IMR-90 (cell line): ENCODE data around the gene RANBP10. TPM values are rescaled to one million over a fixed set of nuclear protein-coding genes. Genes with fewer than 3 reads are reported as not detected.

Experiments
- ATAC-seq: fragments of 200-7000 bp; cut with Tn5 transposase; 2 replicates; pipeline ENCODE4 v1.9.1; 2020; ENCODE audit warnings: low read depth, mild to moderate bottlenecking, moderate library complexity
- BruUV-seq: library from RNA; stranded (reverse); fragments of 400-500 nt; replicated peaks from 2 replicates; lab custom pipeline; 2021; lab: Mats Ljungman, UMichigan
- CTCF ChIA-PET: fragments of 300-600 bp; formaldehyde crosslinking; extraction: SDS; loops from one replicate; lab custom pipeline; 2021; ENCODE audit warnings: antibody characterized with exemption; lab: Yijun Ruan, JAX
- POLR2A ChIA-PET: fragments of 300-600 bp; sonication (Branson Sonifier 250); formaldehyde crosslinking; loops from one replicate; lab custom pipeline; 2022; ENCODE audit warnings: antibody characterized with exemption; ENCODE audit not compliant: unreplicated experiment; lab: Charles Lee
- DNase-seq: peaks from one replicate; pipeline ENCODE4 v3.0.0; 2013
- H2AFZ ChIP-seq: replicated peaks from 2 replicates; pipeline ENCODE3; 2013; ENCODE audit warnings: low read length, mild to moderate bottlenecking; ENCODE audit not compliant: poor library complexity
- H2AK5ac ChIP-seq: 2 replicates; pipeline ENCODE4 v1.6.1; 2013; ENCODE audit warnings: low read depth, low read length, inconsistent platforms
- H2AK9ac ChIP-seq: replicated peaks from 2 replicates; pipeline ENCODE3; 2013; ENCODE audit warnings: mild to moderate bottlenecking, low read depth, low read length, moderate library complexity; ENCODE audit not compliant: poor library complexity
- H2BK120ac ChIP-seq: 2 replicates; pipeline ENCODE4 v1.6.1; 2013; ENCODE audit warnings: low read depth, low read length, inconsistent platforms
- H2BK15ac ChIP-seq: 3 replicates; pipeline ENCODE4 v1.6.1; 2013; ENCODE audit warnings: low read depth, low read length, inconsistent platforms
- H2BK20ac ChIP-seq: 2 replicates; pipeline ENCODE4 v1.6.1; 2013; ENCODE audit warnings: low read depth, mild to moderate bottlenecking, inconsistent platforms, low read length, moderate library complexity
- H2BK5ac ChIP-seq: 2 replicates; pipeline ENCODE4 v1.6.1; 2013; ENCODE audit warnings: mild to moderate bottlenecking, low read depth, low read length, inconsistent platforms; ENCODE audit not compliant: poor library complexity, severe bottlenecking
- H3K14ac ChIP-seq: replicated peaks from 2 replicates; pipeline ENCODE4 v1.6.1; 2013; ENCODE audit warnings: low read depth, low read length, inconsistent platforms
- H3K18ac ChIP-seq: 2 replicates; pipeline ENCODE4 v1.6.1; 2013; ENCODE audit warnings: low read depth, low read length, control low read depth
- H3K23ac ChIP-seq: 2 replicates; pipeline ENCODE4 v1.6.1; 2013; ENCODE audit warnings: low read depth, low read length, inconsistent platforms
- H3K27ac ChIP-seq: 2 replicates; pipeline ENCODE4 v1.5.1; 2013; ENCODE audit warnings: mild to moderate bottlenecking, control low read depth, low read length; ENCODE audit not compliant: insufficient read depth
- H3K27me3 ChIP-seq: 2 replicates; pipeline ENCODE4 v1.6.1; 2013; ENCODE audit warnings: low read length; ENCODE audit not compliant: control insufficient read depth, insufficient read depth
- H3K36me3 ChIP-seq: 2 replicates; pipeline ENCODE4 v1.6.1; 2013; ENCODE audit warnings: low read length, mixed read lengths; ENCODE audit not compliant: control insufficient read depth, insufficient read depth
- H3K4ac ChIP-seq: 2 replicates; pipeline ENCODE4 v1.6.1; 2013; ENCODE audit warnings: low read depth, low read length, inconsistent platforms
- H3K4me1 ChIP-seq: 2 replicates; pipeline ENCODE4 v1.6.1; 2013; ENCODE audit warnings: low read length, mixed read lengths; ENCODE audit not compliant: control insufficient read depth, insufficient read depth
- H3K4me2 ChIP-seq: 2 replicates; pipeline ENCODE4 v1.6.1; 2013; ENCODE audit warnings: low read depth, mild to moderate bottlenecking, control low read depth, low read length, moderate library complexity
- H3K4me3 ChIP-seq: 2 replicates; pipeline ENCODE4 v1.5.1; 2013; ENCODE audit warnings: low read depth, mild to moderate bottlenecking, control low read depth, low read length, moderate library complexity; ENCODE audit not compliant: insufficient read depth
- H3K56ac ChIP-seq: 2 replicates; pipeline ENCODE4 v1.6.1; 2013; ENCODE audit warnings: low read length, inconsistent platforms; ENCODE audit not compliant: insufficient read depth; ENCODE audit errors: extremely low read depth
- H3K79me1 ChIP-seq, 2 experiments: 2 replicates each; pipeline ENCODE4 v1.6.1; 2013; ENCODE audit warnings: low read length in 2 of 2, inconsistent platforms in 1 of 2, low read depth in 1 of 2
- H3K9ac ChIP-seq: 2 replicates; pipeline ENCODE4 v1.6.1; 2013; ENCODE audit warnings: low read depth, low read length, control low read depth
- H3K9me1 ChIP-seq: 2 replicates; pipeline ENCODE4 v1.6.1; 2013; ENCODE audit warnings: low read length, inconsistent platforms; ENCODE audit not compliant: insufficient read depth
- H3K9me3 ChIP-seq: 2 replicates; pipeline ENCODE4 v1.6.1; 2013; ENCODE audit warnings: low read length; ENCODE audit not compliant: control insufficient read depth, insufficient read depth
- H4K20me1 ChIP-seq: 2 replicates; pipeline ENCODE4 v1.6.1; 2013; ENCODE audit warnings: low read length, inconsistent platforms; ENCODE audit not compliant: insufficient read depth
- H4K5ac ChIP-seq: 2 replicates; pipeline ENCODE4 v1.6.1; 2013; ENCODE audit warnings: mild to moderate bottlenecking, low read depth, low read length, control low read depth
- H4K8ac ChIP-seq, 2 experiments: 2 replicates each; pipeline ENCODE4 v1.6.1; 2013; ENCODE audit warnings: low read depth in 2 of 2, low read length in 2 of 2, control low read depth in 1 of 2, inconsistent platforms in 1 of 2
- H4K91ac ChIP-seq: 2 replicates; pipeline ENCODE4 v1.6.1; 2013; ENCODE audit warnings: low read depth, low read length, inconsistent platforms; ENCODE audit not compliant: insufficient read depth
- BHLHE40 ChIP-seq: fragments of 150-350 bp; IDR thresholded peaks from 2 replicates; pipeline ENCODE4 v1.6.1; 2016; ENCODE audit warnings: mild to moderate bottlenecking, low read depth, low read length
- CEBPB ChIP-seq: IDR thresholded peaks from 2 replicates; pipeline ENCODE4 v1.6.1; 2012; ENCODE audit warnings: low read depth, low read length, improper control_type of control experiment
- CHD1 ChIP-seq: IDR thresholded peaks from 2 replicates; pipeline ENCODE4 v1.6.1; 2012; ENCODE audit warnings: low read depth, low read length, improper control_type of control experiment
- FOS ChIP-seq: fragments of 150-350 bp; IDR thresholded peaks from 2 replicates; pipeline ENCODE4 v1.6.1; 2016; ENCODE audit warnings: low read depth, low read length
- MAFK ChIP-seq: IDR thresholded peaks from 2 replicates; pipeline ENCODE4 v1.6.1; 2012; ENCODE audit warnings: low read depth, low read length, improper control_type of control experiment
- MAZ ChIP-seq: IDR thresholded peaks from 2 replicates; pipeline ENCODE4 v1.6.1; 2012; ENCODE audit warnings: low read depth, mild to moderate bottlenecking, low read length, improper control_type of control experiment, moderate library complexity, borderline replicate concordance
- MXI1 ChIP-seq: IDR thresholded peaks from 2 replicates; pipeline ENCODE4 v1.6.1; 2012; ENCODE audit warnings: low read depth, mild to moderate bottlenecking, low read length, moderate library complexity, borderline replicate concordance
- POLR2A ChIP-seq: IDR thresholded peaks from 2 replicates; pipeline ENCODE4 v1.6.1; 2012; ENCODE audit warnings: mild to moderate bottlenecking, low read depth, low read length
- RCOR1 ChIP-seq: IDR thresholded peaks from 2 replicates; pipeline ENCODE4 v1.6.1; 2012; ENCODE audit warnings: mild to moderate bottlenecking, low read length, improper control_type of control experiment; ENCODE audit not compliant: insufficient replicate concordance
- RFX5 ChIP-seq: IDR thresholded peaks from 2 replicates; pipeline ENCODE4 v1.8.0; 2012; ENCODE audit warnings: low read depth, mild to moderate bottlenecking, low read length, moderate library complexity
- SMC3 ChIP-seq: fragments of 150-350 bp; IDR thresholded peaks from 2 replicates; pipeline ENCODE4 v1.6.1; 2016; ENCODE audit warnings: low read depth, mild to moderate bottlenecking, antibody characterized with exemption, low read length, moderate library complexity
- WGBS, 2 experiments: methylation state at CpG; one replicate each; pipeline versions ENCODE4 v1.1.5 to v1.1.7; 2013; ENCODE audit warnings: missing lambda C conversion rate in 2 of 2; ENCODE audit not compliant: insufficient read length in 1 of 2; ENCODE audit errors: extremely low coverage in 2 of 2; 5-methylcytosine and 5-hydroxymethylcytosine counted together
- dilution Hi-C: fragments of 300-500 bp; cut with HindIII; formaldehyde crosslinking; loops from one replicate; pipeline ENCODE4 v1.14.3; 2018; ENCODE audit warnings: low sequenced_read_pairs; ENCODE audit not compliant: unreplicated experiment
- in situ Hi-C: fragments of 300-500 bp; cut with MboI; formaldehyde crosslinking; loops from 3 replicates; pipeline ENCODE4 v1.14.3; 2019; ENCODE audit warnings: low sequenced_read_pairs, inconsistent platforms, mixed read lengths
- intact Hi-C: fragments of 100-400 bp; cut with micrococcal nuclease; formaldehyde crosslinking; loops from 2 replicates; pipeline ENCODE4 v1.10.0; 2022
- polyA plus RNA-seq, 3 experiments: library from polyadenylated mRNA; depleted of rRNA; stranded (reverse); fragments of >200 nt; gene quantifications; 2 replicates each; pipeline ENCODE4 v1.2.3, GENCODE V29; 2012; ENCODE audit warnings: low replicate concordance in 1 of 3
- total RNA-seq: library from RNA; depleted of rRNA; stranded (reverse); fragments of >200 nt; gene quantifications from 2 replicates; pipeline ENCODE4 v1.2.3, GENCODE V29; 2012
- TF ChIP-seq, protein P1 (sequence below): fragments of 150-350 bp; IDR thresholded peaks from 2 replicates; pipeline ENCODE4 v1.6.1; 2016; ENCODE audit warnings: low read depth, mild to moderate bottlenecking, low read length, moderate library complexity, borderline replicate concordance
- TF ChIP-seq, protein P2 (sequence below): fragments of 150-350 bp; IDR thresholded peaks from 2 replicates; pipeline ENCODE4 v1.6.1; 2017; ENCODE audit warnings: mild to moderate bottlenecking, antibody characterized with exemption, low read length, low read depth
- TF ChIP-seq, protein P3 (sequence below): conservative IDR thresholded peaks from 2 replicates; pipeline ENCODE4 v1.5.1; 2012; ENCODE audit warnings: mild to moderate bottlenecking, low read depth, low read length, improper control_type of control experiment

The RANBP10 gene
- total and polyA plus RNA-seq, 2 of the 4 experiments (the other 2 are of a cell fraction) = 2.7 to 12.1 TPM

DNA sequence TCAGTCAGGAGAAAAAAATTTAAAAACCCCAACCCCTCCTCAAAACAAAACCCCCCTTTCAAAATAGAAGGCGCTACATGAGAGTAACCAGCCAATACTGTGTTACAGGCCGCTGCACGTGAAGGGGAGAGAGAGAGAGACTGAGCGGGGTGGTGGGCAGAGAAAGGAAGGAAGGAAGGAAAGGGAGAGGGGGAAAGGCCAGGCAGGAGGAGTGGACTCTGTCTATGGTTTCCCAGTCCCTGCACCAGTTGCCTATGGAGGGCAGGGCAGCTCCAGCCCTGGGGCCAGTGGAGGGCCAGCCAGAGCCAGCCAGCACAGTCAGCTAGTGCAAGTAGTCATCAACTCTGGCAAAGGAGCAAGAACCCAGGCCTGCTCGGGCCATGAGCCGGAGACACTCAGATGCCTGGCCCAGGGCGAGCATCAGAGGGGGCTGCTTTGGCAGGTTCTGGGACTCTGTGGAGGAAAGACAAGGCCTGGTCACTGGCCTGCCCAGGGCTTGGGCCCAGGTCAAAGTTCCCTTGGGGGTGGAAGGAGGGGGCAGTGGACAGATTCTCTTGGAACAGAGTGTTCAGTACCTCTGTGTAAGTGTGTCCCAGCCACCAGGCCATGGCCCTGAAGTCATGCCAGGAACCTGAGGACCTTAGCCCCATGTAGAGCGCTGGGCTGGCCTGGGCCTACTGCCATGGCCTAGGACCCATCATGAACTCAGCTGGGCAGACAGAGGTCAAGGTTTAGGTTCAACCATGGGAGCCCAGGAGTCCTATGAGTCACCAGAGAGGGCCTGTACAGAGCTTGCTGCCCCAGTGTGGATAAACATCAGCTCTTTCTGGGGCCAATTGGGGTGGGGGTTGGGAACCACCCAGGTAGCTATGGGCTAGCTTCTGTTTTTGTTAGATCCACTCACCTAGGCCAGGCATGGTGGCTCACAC is 80.0 kb downstream of the RANBP10 start:
- H2AK5ac ChIP-seq = no peak overlapping the region
- no peaks in the 10 kb centered on the region for H3K9me3 ChIP-seq
- no TSS peak for BruUV-seq
- ChIA-PET POLR2A (no interaction called here), CTCF (no interaction called here)
- no peak overlapping the region for H2BK15ac ChIP-seq
- H3K27ac ChIP-seq = no peak overlapping the region
- H3K18ac ChIP-seq = no peak overlapping the region
- dilution Hi-C loops (no loop called here), in situ Hi-C loops (no loop called here), intact Hi-C loops (no loop called here)
- H3K23ac ChIP-seq = no peak overlapping the region
- H3K4me2 ChIP-seq = no peak overlapping the region
- no peak overlapping the region for H2BK20ac ChIP-seq
- no peak overlapping the region for H4K91ac ChIP-seq
- H4K20me1 ChIP-seq = no peaks in the 10 kb centered on the region
- 0 out of 4 replicates have a peak, but pooled peaks cover 0 to 3% of the 10 kb centered on the region in 2 experiments for H3K79me1 ChIP-seq
- H3K27me3 ChIP-seq = no peaks in the 10 kb centered on the region
- no peak overlapping the region for H2BK120ac ChIP-seq
- H3K36me3 ChIP-seq = peaks cover 57% of the 10 kb centered on the region
- H3K4me3 ChIP-seq = no peak overlapping the region
- no peak overlapping the region for H3K9ac ChIP-seq
- DNase-seq (peak; percentile 4), ATAC-seq (peak; percentile 65)
- H2AK9ac ChIP-seq = no peak overlapping the region
- H4K5ac ChIP-seq = no peak overlapping the region
- peaks cover 17% of the 10 kb centered on the region; the same call in 1 of the 2 replicates for H3K9me1 ChIP-seq
- H3K4me1 ChIP-seq = peaks cover 4% of the 10 kb centered on the region; the same call in 1 of the 2 replicates
- H2BK5ac ChIP-seq = peak overlapping the region; percentile 7
- H3K4ac ChIP-seq = no peak overlapping the region
- WGBS, 2 experiments = 92% methylated on average over 2 of the region's 8 CpGs; no CpG with 5 or more reads in 1 of the 2 experiments
- H4K8ac ChIP-seq = no peak overlapping the region
- no peak overlapping the region for H3K56ac ChIP-seq
- no peak overlapping the region for H3K14ac ChIP-seq
- no peak overlapping the region for H2AFZ ChIP-seq
- TF ChIP-seq, protein P1, sequence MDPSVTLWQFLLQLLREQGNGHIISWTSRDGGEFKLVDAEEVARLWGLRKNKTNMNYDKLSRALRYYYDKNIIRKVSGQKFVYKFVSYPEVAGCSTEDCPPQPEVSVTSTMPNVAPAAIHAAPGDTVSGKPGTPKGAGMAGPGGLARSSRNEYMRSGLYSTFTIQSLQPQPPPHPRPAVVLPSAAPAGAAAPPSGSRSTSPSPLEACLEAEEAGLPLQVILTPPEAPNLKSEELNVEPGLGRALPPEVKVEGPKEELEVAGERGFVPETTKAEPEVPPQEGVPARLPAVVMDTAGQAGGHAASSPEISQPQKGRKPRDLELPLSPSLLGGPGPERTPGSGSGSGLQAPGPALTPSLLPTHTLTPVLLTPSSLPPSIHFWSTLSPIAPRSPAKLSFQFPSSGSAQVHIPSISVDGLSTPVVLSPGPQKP = no peak
- TF ChIP-seq BHLHE40 (no peak), POLR2A (no peak), MAFK (no peak), FOS (no peak), RFX5 (no peak), SMC3 (no peak), MXI1 (no peak), CHD1 (no peak), RCOR1 (no peak), CEBPB (no peak), MAZ (no peak)
- TF ChIP-seq, protein P2, sequence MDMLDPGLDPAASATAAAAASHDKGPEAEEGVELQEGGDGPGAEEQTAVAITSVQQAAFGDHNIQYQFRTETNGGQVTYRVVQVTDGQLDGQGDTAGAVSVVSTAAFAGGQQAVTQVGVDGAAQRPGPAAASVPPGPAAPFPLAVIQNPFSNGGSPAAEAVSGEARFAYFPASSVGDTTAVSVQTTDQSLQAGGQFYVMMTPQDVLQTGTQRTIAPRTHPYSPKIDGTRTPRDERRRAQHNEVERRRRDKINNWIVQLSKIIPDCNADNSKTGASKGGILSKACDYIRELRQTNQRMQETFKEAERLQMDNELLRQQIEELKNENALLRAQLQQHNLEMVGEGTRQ = no peak
- TF ChIP-seq, protein P3, sequence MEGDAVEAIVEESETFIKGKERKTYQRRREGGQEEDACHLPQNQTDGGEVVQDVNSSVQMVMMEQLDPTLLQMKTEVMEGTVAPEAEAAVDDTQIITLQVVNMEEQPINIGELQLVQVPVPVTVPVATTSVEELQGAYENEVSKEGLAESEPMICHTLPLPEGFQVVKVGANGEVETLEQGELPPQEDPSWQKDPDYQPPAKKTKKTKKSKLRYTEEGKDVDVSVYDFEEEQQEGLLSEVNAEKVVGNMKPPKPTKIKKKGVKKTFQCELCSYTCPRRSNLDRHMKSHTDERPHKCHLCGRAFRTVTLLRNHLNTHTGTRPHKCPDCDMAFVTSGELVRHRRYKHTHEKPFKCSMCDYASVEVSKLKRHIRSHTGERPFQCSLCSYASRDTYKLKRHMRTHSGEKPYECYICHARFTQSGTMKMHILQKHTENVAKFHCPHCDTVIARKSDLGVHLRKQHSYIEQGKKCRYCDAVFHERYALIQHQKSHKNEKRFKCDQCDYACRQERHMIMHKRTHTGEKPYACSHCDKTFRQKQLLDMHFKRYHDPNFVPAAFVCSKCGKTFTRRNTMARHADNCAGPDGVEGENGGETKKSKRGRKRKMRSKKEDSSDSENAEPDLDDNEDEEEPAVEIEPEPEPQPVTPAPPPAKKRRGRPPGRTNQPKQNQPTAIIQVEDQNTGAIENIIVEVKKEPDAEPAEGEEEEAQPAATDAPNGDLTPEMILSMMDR = no peak
